SK-N-SH (cell line): ENCODE results near the gene AKR1D1. TPM values are rescaled to one million over a fixed set of nuclear protein-coding genes. Genes with fewer than 3 reads are reported as not detected.

Experiments used
- CTCF ChIA-PET: fragments of 300-600, 350-600 bp; formaldehyde crosslinking; extraction: SDS; loops from one replicate; lab custom pipeline; 2021; lab: Yijun Ruan, JAX
- POLR2A ChIA-PET: fragments of 350-600 bp; sonication (Branson Sonifier 250); formaldehyde crosslinking; extraction: SDS; loops from one replicate; lab custom pipeline; 2020; ENCODE audit warnings: antibody characterized with exemption, inconsistent platforms; lab: Yijun Ruan, JAX
- DNase-seq: peaks from one replicate; pipeline ENCODE4 v3.0.0; 2012
- H2AFZ ChIP-seq: fragments of 200-600 bp; sonication (generic); 2 replicates; pipeline ENCODE4 v1.8.1; 2016; ENCODE audit warnings: antibody characterized with exemption, mild to moderate bottlenecking, low read depth
- H3F3A ChIP-seq: fragments of 200-600 bp; sonication (generic); replicated peaks from 2 replicates; pipeline ENCODE3; 2016; ENCODE audit warnings: antibody characterized with exemption, mild to moderate bottlenecking; ENCODE audit not compliant: insufficient read depth
- H3K27ac ChIP-seq, 2 experiments: fragments of 200-500 bp in 1 of 2; fragments of 200-600 bp in 1 of 2; sonication (Bioruptor generic) in 1 of 2; sonication (generic), shearing (Covaris generic) in 1 of 2; 2 replicates each; pipeline versions ENCODE4 v1.5.1 to v1.6.1; 2014 to 2016; ENCODE audit warnings: low read depth in 2 of 2, inconsistent platforms in 1 of 2, low read length in 1 of 2, mild to moderate bottlenecking in 1 of 2, mixed read lengths in 1 of 2
- H3K27me3 ChIP-seq: fragments of 200-600 bp; sonication (generic), shearing (Covaris generic); 2 replicates; pipeline ENCODE4 v1.6.1; 2016; ENCODE audit warnings: mixed run types; ENCODE audit not compliant: insufficient read depth
- H3K36me3 ChIP-seq, 2 experiments: fragments of 200-500 bp in 1 of 2; fragments of 200-600 bp in 1 of 2; sonication (Bioruptor generic) in 1 of 2; sonication (generic) in 1 of 2; replicated peaks in 1 of 2; 2 replicates each; pipeline versions ENCODE3 to v1.5.1; 2014 to 2016; ENCODE audit warnings: low read length in 1 of 2, mild to moderate bottlenecking in 1 of 2; ENCODE audit not compliant: insufficient read depth in 2 of 2, control insufficient read depth in 1 of 2
- H3K4me1 ChIP-seq, 2 experiments: fragments of 200-500 bp in 1 of 2; fragments of 200-600 bp in 1 of 2; sonication (Bioruptor generic) in 1 of 2; sonication (generic), shearing (Covaris generic) in 1 of 2; 2 replicates each; pipeline versions ENCODE4 v1.5.1 to v1.6.1; 2014 to 2016; ENCODE audit warnings: low read depth in 1 of 2, low read length in 1 of 2, mixed run types in 1 of 2; ENCODE audit not compliant: insufficient read depth in 2 of 2, control insufficient read depth in 1 of 2
- H3K4me2 ChIP-seq: fragments of 200-600 bp; sonication (generic), shearing (Covaris generic); 2 replicates; pipeline ENCODE4 v1.6.1; 2017; ENCODE audit warnings: mixed run types
- H3K4me3 ChIP-seq, 2 experiments: fragments of 200-500 bp in 1 of 2; fragments of 200-600 bp in 1 of 2; sonication (Bioruptor generic) in 1 of 2; sonication (generic), shearing (Covaris generic) in 1 of 2; 2 replicates each; pipeline versions ENCODE4 v1.5.1 to v1.8.1; 2014 to 2016; ENCODE audit warnings: low read depth in 2 of 2, inconsistent platforms in 1 of 2, low read length in 1 of 2, mild to moderate bottlenecking in 1 of 2, mixed read lengths in 1 of 2, moderate library complexity in 1 of 2
- H3K79me2 ChIP-seq: fragments of 200-600 bp; sonication (generic); 2 replicates; pipeline ENCODE4 v1.8.1; 2017; ENCODE audit warnings: mild to moderate bottlenecking; ENCODE audit not compliant: insufficient read depth
- H3K9ac ChIP-seq: fragments of 200-600 bp; sonication (generic); 2 replicates; pipeline ENCODE4 v1.6.1; 2017; ENCODE audit warnings: mixed run types
- H3K9me2 ChIP-seq: fragments of 200-600 bp; sonication (generic); 2 replicates; pipeline ENCODE4 v1.6.1; 2017; ENCODE audit warnings: mixed run types
- H3K9me3 ChIP-seq: fragments of 200-600 bp; sonication (generic); 2 replicates; pipeline ENCODE4 v1.6.1; 2017; ENCODE audit warnings: mixed run types, mild to moderate bottlenecking, moderate library complexity
- H4K20me1 ChIP-seq: fragments of 200-600 bp; sonication (generic); 2 replicates; pipeline ENCODE4 v1.6.1; 2017; ENCODE audit warnings: mild to moderate bottlenecking, mixed run types; ENCODE audit not compliant: insufficient read depth
- CHD2 ChIP-seq: fragments of 150-350 bp; IDR thresholded peaks from 2 replicates; pipeline ENCODE4 v1.6.1; 2018; ENCODE audit warnings: low read length; ENCODE audit not compliant: partially characterized antibody
- ELF1 ChIP-seq: IDR thresholded peaks from 2 replicates; pipeline ENCODE4 v1.4.0; 2012
- EZH2phosphoT487 ChIP-seq: fragments of 200-600 bp; sonication (generic); IDR thresholded peaks from 2 replicates; pipeline ENCODE4 v1.6.1; 2017; ENCODE audit warnings: low read depth, mixed run types, mild to moderate bottlenecking, antibody characterized with exemption, moderate library complexity, borderline replicate concordance
- FOXJ3 ChIP-seq: sonication (generic); formaldehyde crosslinking; IDR thresholded peaks from 2 replicates; pipeline ENCODE4 v1.5.1; 2020; ENCODE audit warnings: mild to moderate bottlenecking, missing genetic modification reagents
- GABPA ChIP-seq: IDR thresholded peaks from 2 replicates; pipeline ENCODE4 v1.4.0; 2012; ENCODE audit warnings: low read depth, mild to moderate bottlenecking
- GATA2 ChIP-seq: sonication (generic); formaldehyde crosslinking; IDR thresholded peaks from 2 replicates; pipeline ENCODE4 v1.5.0; 2020; ENCODE audit warnings: mild to moderate bottlenecking, missing genetic modification reagents
- JUND ChIP-seq: IDR thresholded peaks from 2 replicates; pipeline ENCODE4 v1.4.0; 2012
- MEF2A ChIP-seq: IDR thresholded peaks from 2 replicates; pipeline ENCODE4 v1.4.0; 2012; ENCODE audit warnings: low read depth, borderline replicate concordance
- MXI1 ChIP-seq: IDR thresholded peaks from 2 replicates; pipeline ENCODE4 v1.6.1; 2012; ENCODE audit warnings: mild to moderate bottlenecking, low read depth, low read length, improper control_type of control experiment
- NFIC ChIP-seq: IDR thresholded peaks from 2 replicates; pipeline ENCODE4 v1.4.0; 2012; ENCODE audit warnings: borderline replicate concordance
- RAD21 ChIP-seq: IDR thresholded peaks from 2 replicates; pipeline ENCODE4 v1.6.1; 2012; ENCODE audit warnings: mild to moderate bottlenecking, low read length
- RCOR1 ChIP-seq: fragments of 150-350 bp; IDR thresholded peaks from 2 replicates; pipeline ENCODE4 v1.6.1; 2017; ENCODE audit warnings: antibody characterized with exemption, low read length
- RFX5 ChIP-seq: IDR thresholded peaks from 2 replicates; pipeline ENCODE4 v1.6.1; 2012; ENCODE audit warnings: mild to moderate bottlenecking, improper control_type of control experiment, low read length
- TCF12 ChIP-seq: IDR thresholded peaks from 2 replicates; pipeline ENCODE4 v1.4.0; 2012
- WGBS: methylation state at CpG from one replicate; pipeline ENCODE4 v1.1.6; 2017; ENCODE audit warnings: low lambda C conversion rate; 5-methylcytosine and 5-hydroxymethylcytosine counted together
- polyA plus RNA-seq, 3 experiments: library from polyadenylated mRNA; depleted of rRNA; stranded (reverse); fragments of >200 nt; gene quantifications; 2 replicates each; pipeline ENCODE4 v1.2.3, GENCODE V29; 2012
- TF ChIP-seq, protein P1 (sequence below): IDR thresholded peaks from 2 replicates; pipeline ENCODE4 v1.6.1; 2012; ENCODE audit warnings: mild to moderate bottlenecking, low read depth, low read length, moderate library complexity
- TF ChIP-seq, protein P2 (sequence below): IDR thresholded peaks from 2 replicates; pipeline ENCODE4 v1.4.0; 2012; ENCODE audit warnings: low read depth, borderline replicate concordance
- TF ChIP-seq, protein P3 (sequence below): IDR thresholded peaks from 2 replicates; pipeline ENCODE4 v1.4.0; 2012; ENCODE audit warnings: low read depth, borderline replicate concordance
- TF ChIP-seq, protein P4 (sequence below): fragments of 150-350 bp; IDR thresholded peaks from 2 replicates; pipeline ENCODE4 v1.6.1; 2016; ENCODE audit warnings: mild to moderate bottlenecking, low read depth, low read length
- TF ChIP-seq, protein P5 (sequence below): fragments of 150-350 bp; IDR thresholded peaks from 2 replicates; pipeline ENCODE4 v1.6.1; 2017; ENCODE audit warnings: antibody characterized with exemption, low read length, low read depth, borderline replicate concordance

The AKR1D1 gene
- polyA plus RNA-seq, 1 of the 3 experiments (the other 2 are of a cell fraction): not detected

DNA sequence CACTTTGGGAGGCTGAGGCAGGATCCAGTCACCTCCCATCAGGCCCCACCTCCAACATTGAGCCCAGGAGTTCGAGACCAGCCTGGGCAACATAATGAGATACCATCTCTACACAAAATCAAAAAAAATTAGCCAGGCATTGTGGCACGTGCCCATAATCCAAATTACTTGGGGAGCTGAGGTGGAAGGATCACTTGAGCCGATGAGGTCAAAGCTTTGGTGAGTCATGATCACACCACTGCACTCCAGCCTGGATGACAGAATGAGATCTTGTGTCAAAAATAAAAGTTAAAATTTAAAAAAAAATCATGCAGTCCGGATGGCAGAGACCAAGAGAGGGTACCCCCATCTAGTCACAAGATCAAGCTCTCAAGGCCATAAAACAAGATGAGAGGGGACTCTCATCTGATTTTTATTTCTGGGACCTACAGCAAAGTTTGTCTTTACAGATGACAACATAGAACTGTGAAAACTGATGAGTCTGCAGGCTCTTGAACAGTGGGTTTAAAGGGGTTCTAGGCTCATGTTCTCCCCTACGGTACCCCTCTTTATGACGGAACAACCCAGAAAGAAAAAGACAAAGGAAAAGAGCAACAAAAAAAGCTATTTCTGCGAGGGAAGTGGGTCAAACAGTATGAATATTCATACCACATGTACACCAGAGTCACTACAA lies 45.4 kb upstream of the AKR1D1 start:
- 34% methylated on average over 7 of the region's 7 CpGs for WGBS
- H2AFZ ChIP-seq: no peak overlapping the region
- no peak overlapping the region for H3K27ac ChIP-seq
- no peaks in the 10 kb centered on the region for H3K36me3 ChIP-seq
- CTCF ChIA-PET: interaction anchor here (1.1 to 2.6 kb wide), 3 partner anchors 22 to 374 kb away, joined by 3 to 10 read pairs (median 6); no protein-coding TSS in a partner anchor
- no peaks in the 10 kb centered on the region for H3K4me1 ChIP-seq
- H3K4me2 ChIP-seq: no peak overlapping the region
- 0 out of 2 replicates have a peak, but pooled peaks cover 3% of the 10 kb centered on the region for H3K9me3 ChIP-seq
- no peaks in the 10 kb centered on the region for H4K20me1 ChIP-seq
- POLR2A ChIA-PET: interaction anchor here (1.2 kb wide), 1 partner anchor 15 kb away, joined by 3 read pairs; no protein-coding TSS in a partner anchor
- no peak overlapping the region for H3K4me3 ChIP-seq
- no peaks in the 10 kb centered on the region for H3K79me2 ChIP-seq
- DNase-seq: no peak
- TF ChIP-seq, protein P1, sequence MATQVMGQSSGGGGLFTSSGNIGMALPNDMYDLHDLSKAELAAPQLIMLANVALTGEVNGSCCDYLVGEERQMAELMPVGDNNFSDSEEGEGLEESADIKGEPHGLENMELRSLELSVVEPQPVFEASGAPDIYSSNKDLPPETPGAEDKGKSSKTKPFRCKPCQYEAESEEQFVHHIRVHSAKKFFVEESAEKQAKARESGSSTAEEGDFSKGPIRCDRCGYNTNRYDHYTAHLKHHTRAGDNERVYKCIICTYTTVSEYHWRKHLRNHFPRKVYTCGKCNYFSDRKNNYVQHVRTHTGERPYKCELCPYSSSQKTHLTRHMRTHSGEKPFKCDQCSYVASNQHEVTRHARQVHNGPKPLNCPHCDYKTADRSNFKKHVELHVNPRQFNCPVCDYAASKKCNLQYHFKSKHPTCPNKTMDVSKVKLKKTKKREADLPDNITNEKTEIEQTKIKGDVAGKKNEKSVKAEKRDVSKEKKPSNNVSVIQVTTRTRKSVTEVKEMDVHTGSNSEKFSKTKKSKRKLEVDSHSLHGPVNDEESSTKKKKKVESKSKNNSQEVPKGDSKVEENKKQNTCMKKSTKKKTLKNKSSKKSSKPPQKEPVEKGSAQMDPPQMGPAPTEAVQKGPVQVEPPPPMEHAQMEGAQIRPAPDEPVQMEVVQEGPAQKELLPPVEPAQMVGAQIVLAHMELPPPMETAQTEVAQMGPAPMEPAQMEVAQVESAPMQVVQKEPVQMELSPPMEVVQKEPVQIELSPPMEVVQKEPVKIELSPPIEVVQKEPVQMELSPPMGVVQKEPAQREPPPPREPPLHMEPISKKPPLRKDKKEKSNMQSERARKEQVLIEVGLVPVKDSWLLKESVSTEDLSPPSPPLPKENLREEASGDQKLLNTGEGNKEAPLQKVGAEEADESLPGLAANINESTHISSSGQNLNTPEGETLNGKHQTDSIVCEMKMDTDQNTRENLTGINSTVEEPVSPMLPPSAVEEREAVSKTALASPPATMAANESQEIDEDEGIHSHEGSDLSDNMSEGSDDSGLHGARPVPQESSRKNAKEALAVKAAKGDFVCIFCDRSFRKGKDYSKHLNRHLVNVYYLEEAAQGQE: no peak
- no peak for TF ChIP-seq RFX5
- no peak for TF ChIP-seq GATA2 (CRISPR knock-in tag)
- no peak for TF ChIP-seq TCF12
- H3F3A ChIP-seq: no peaks in the 10 kb centered on the region
- no peaks in the 10 kb centered on the region for H3K9me2 ChIP-seq
- no peaks in the 10 kb centered on the region; the same call in 1 of the 2 replicates for H3K27me3 ChIP-seq
- H3K9ac ChIP-seq: no peak overlapping the region

DNA sequence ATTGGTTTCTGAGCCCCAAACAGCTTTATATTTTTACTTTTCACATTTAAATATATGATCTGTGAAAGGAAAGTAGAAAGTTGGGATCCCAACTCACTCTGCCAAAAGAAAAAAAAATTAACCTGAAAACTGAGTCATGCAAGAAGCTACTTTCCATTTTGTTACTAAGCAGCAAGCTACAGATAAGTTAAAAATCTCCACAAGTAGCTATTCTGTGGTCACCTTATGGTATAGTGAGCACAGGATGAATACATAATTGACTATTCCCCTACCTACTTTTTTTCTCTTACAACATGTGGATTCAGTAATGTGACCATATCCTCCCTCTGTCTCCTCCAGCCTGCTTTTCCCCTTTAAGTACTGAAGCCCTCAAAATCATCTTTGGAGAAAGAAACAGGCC lies 44.1 kb upstream of the AKR1D1 start:
- Histone ChIP-seq H3K9me2 (no peaks in the 10 kb centered on the region), H3K9ac (no peak overlapping the region), H3K27ac (no peak overlapping the region), H3K36me3 (no peaks in the 10 kb centered on the region), H4K20me1 (no peaks in the 10 kb centered on the region), H3K79me2 (no peaks in the 10 kb centered on the region), H3K4me2 (no peak overlapping the region), H3F3A (no peaks in the 10 kb centered on the region), H3K27me3 (no peaks in the 10 kb centered on the region; the same call in 1 of the 2 replicates), H3K4me1 (no peaks in the 10 kb centered on the region), H3K9me3 (peaks cover 8% of the 10 kb centered on the region; the same call in 1 of the 2 replicates), H3K4me3 (no peak overlapping the region), H2AFZ (no peak overlapping the region)
- POLR2A ChIA-PET: interaction anchor here (1.2 kb wide), 1 partner anchor 16 kb away, joined by 3 read pairs; no protein-coding TSS in a partner anchor
- no peak for DNase-seq
- CTCF ChIA-PET: interaction anchor here (0.6 to 2.6 kb wide), 5 partner anchors 12 to 543 kb away, joined by 3 to 10 read pairs (median 5); no protein-coding TSS in a partner anchor
- TF ChIP-seq, protein P2, sequence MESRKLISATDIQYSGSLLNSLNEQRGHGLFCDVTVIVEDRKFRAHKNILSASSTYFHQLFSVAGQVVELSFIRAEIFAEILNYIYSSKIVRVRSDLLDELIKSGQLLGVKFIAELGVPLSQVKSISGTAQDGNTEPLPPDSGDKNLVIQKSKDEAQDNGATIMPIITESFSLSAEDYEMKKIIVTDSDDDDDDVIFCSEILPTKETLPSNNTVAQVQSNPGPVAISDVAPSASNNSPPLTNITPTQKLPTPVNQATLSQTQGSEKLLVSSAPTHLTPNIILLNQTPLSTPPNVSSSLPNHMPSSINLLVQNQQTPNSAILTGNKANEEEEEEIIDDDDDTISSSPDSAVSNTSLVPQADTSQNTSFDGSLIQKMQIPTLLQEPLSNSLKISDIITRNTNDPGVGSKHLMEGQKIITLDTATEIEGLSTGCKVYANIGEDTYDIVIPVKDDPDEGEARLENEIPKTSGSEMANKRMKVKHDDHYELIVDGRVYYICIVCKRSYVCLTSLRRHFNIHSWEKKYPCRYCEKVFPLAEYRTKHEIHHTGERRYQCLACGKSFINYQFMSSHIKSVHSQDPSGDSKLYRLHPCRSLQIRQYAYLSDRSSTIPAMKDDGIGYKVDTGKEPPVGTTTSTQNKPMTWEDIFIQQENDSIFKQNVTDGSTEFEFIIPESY: no peak
- TF ChIP-seq RFX5: no peak
- no peak for TF ChIP-seq EZH2phosphoT487
- TF ChIP-seq MEF2A: no peak
- no peak for TF ChIP-seq CHD2
- TF ChIP-seq ELF1: no peak
- TF ChIP-seq, protein P3, sequence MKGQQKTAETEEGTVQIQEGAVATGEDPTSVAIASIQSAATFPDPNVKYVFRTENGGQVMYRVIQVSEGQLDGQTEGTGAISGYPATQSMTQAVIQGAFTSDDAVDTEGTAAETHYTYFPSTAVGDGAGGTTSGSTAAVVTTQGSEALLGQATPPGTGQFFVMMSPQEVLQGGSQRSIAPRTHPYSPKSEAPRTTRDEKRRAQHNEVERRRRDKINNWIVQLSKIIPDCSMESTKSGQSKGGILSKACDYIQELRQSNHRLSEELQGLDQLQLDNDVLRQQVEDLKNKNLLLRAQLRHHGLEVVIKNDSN: no peak
- TF ChIP-seq, protein P4, sequence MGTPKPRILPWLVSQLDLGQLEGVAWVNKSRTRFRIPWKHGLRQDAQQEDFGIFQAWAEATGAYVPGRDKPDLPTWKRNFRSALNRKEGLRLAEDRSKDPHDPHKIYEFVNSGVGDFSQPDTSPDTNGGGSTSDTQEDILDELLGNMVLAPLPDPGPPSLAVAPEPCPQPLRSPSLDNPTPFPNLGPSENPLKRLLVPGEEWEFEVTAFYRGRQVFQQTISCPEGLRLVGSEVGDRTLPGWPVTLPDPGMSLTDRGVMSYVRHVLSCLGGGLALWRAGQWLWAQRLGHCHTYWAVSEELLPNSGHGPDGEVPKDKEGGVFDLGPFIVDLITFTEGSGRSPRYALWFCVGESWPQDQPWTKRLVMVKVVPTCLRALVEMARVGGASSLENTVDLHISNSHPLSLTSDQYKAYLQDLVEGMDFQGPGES: no peak
- TF ChIP-seq MXI1: no peak
- no peak for TF ChIP-seq RCOR1
- no peak for TF ChIP-seq NFIC
- TF ChIP-seq GABPA: no peak
- no peak for TF ChIP-seq JUND
- no peak for TF ChIP-seq RAD21
- no peak for TF ChIP-seq FOXJ3
- TF ChIP-seq, protein P5, sequence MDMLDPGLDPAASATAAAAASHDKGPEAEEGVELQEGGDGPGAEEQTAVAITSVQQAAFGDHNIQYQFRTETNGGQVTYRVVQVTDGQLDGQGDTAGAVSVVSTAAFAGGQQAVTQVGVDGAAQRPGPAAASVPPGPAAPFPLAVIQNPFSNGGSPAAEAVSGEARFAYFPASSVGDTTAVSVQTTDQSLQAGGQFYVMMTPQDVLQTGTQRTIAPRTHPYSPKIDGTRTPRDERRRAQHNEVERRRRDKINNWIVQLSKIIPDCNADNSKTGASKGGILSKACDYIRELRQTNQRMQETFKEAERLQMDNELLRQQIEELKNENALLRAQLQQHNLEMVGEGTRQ: no peak
